SW 1271 (cell line): ENCODE measurements around the gene FRMPD4.
A peak's percentile ranks its signal among the peaks of the same experiment; 100 is the strongest.
"Not testable (repeated sequence)": the region's sequence is repeated elsewhere in the genome, so short reads cannot be mapped to it uniquely, and the experiment has no call there.

Source experiments
- DNase-seq, 2 experiments: peaks; one replicate each; lab custom pipeline; 2025; lab: John Stamatoyannopoulos, UW

Gene FRMPD4

GRCh38 chrX:12526306-12526705 lies 388.0 kb downstream of the FRMPD4 start:
- no peak for DNase-seq

GRCh38 chrX:12538096-12538495 lies 399.8 kb downstream of the FRMPD4 start:
- not testable (repeated sequence) for DNase-seq

- not testable (repeated sequence) for DNase-seq
Measured at GRCh38 chrX:12542251-12542650, 404.0 kb downstream of the FRMPD4 start.

GRCh38 chrX:12548341-12548740 lies 410.1 kb downstream of the FRMPD4 start:
- DNase-seq, result no peak

GRCh38 chrX:12548746-12549145 lies 410.5 kb downstream of the FRMPD4 start:
- no peak for DNase-seq

GRCh38 chrX:12554206-12554605 lies 415.9 kb downstream of the FRMPD4 start:
- DNase-seq, result no peak

- no peak for DNase-seq
Measured at GRCh38 chrX:12563121-12563520, 424.8 kb downstream of the FRMPD4 start.

GRCh38 chrX:12564221-12564620 lies 425.9 kb downstream of the FRMPD4 start:
- DNase-seq, result no peak

GRCh38 chrX:12567857-12568256 lies 429.6 kb downstream of the FRMPD4 start:
- DNase-seq, result no peak

GRCh38 chrX:12570859-12571501 lies 432.7 kb downstream of the FRMPD4 start:
- DNase-seq, result no peak

- no peak for DNase-seq
Measured at GRCh38 chrX:12579311-12579710, 441.0 kb downstream of the FRMPD4 start.

GRCh38 chrX:12580548-12580947 lies 442.3 kb downstream of the FRMPD4 start:
- no peak for DNase-seq

- no peak for DNase-seq
Measured at GRCh38 chrX:12581546-12581945, 443.3 kb downstream of the FRMPD4 start.

- no peak for DNase-seq
Measured at GRCh38 chrX:12582649-12583048, 444.4 kb downstream of the FRMPD4 start.

- DNase-seq, result no peak
Measured at GRCh38 chrX:12583543-12583942, 445.3 kb downstream of the FRMPD4 start.

- DNase-seq, result no peak
Measured at GRCh38 chrX:12595720-12596119, 457.4 kb downstream of the FRMPD4 start.

GRCh38 chrX:12610079-12610478 lies 471.8 kb downstream of the FRMPD4 start:
- peak in 1 of 2 experiments; percentile 17 for DNase-seq

- DNase-seq, result no peak
Measured at GRCh38 chrX:12611471-12611870, 473.2 kb downstream of the FRMPD4 start.

- DNase-seq, result no peak
Measured at GRCh38 chrX:12614266-12614665, 476.0 kb downstream of the FRMPD4 start.

- no peak for DNase-seq
Measured at GRCh38 chrX:12615061-12615460, 476.8 kb downstream of the FRMPD4 start.

- no peak for DNase-seq
Measured at GRCh38 chrX:12617241-12617640, 479.0 kb downstream of the FRMPD4 start.

GRCh38 chrX:12647230-12647629 lies 509.0 kb downstream of the FRMPD4 start:
- no peak for DNase-seq

- no peak for DNase-seq
Measured at GRCh38 chrX:12648995-12649394, 510.7 kb downstream of the FRMPD4 start.

GRCh38 chrX:12657433-12657832 lies 519.2 kb downstream of the FRMPD4 start:
- DNase-seq, result no peak
